K562 treated with DMSO at 1 percent for 12 hours (cell line): ENCODE results near the gene EIF2AK3. TPM values are rescaled to one million over a fixed set of nuclear protein-coding genes. Genes with fewer than 3 reads are reported as not detected.

ENCODE experiments used
- total RNA-seq: library from RNA; unstranded; fragments of 300-600 nt; gene quantifications from 2 replicates; pipeline ENCODE4 v1.2.3, GENCODE V29; 2022; ENCODE audit not compliant: insufficient read depth

EIF2AK3 gene
- total RNA-seq = 6.9 and 10.1 TPM in 2 replicates

GRCh38 chr2:88627055-88627855 lies at the start of gene EIF2AK3:
TSS of gene EIF2AK3 (minus strand) at chr2:88627464. CDS start at chr2:88627274, 190 bp downstream.

Other genes starting within 250 kb of the EIF2AK3 start
- gene FOXI3, start 174.8 kb downstream of the EIF2AK3 start, total RNA-seq = not detected in 2 replicates
- gene RPIA, start 64.2 kb upstream of the EIF2AK3 start, total RNA-seq = 13.5 and 15.6 TPM in 2 replicates